ENCODE data around the gene ELAVL1.
"Not testable (repeated sequence)": the region's sequence is repeated elsewhere in the genome, so short reads cannot be mapped to it uniquely, and the experiment has no call there.

Gene ELAVL1

GRCh38 chr19:7919610-7920518 is 85.6 kb downstream of the ELAVL1 start, which contains the start of gene SNAPC2:
Gene SNAPC2, plus strand, starts transcription at chr19:7920338. Its CDS starts 29 bp downstream, at chr19:7920367.
- DNase-seq (ENCODE audit: low read depth) = peak; percentile 76
- TF ChIP-seq CTCF (IDR thresholded peaks at IDR 0.05; ENCODE audit: control insufficient read depth, extremely low read depth, insufficient read depth) = no peak; the same call in 1 of the 2 replicates
- H3K4me3 ChIP-seq (ENCODE audit: low read depth, low read length) = peak within 1 kb of the TSS; percentile 77

- no peak overlapping the region for H3K4me3 ChIP-seq (ENCODE audit: low read depth, low read length)
- no peak for DNase-seq (ENCODE audit: low read depth)
- TF ChIP-seq CTCF (IDR thresholded peaks at IDR 0.05; ENCODE audit: control insufficient read depth, extremely low read depth, insufficient read depth) = no peak
Measured at GRCh38 chr19:7918615-7919421, 86.6 kb downstream of the ELAVL1 start.

GRCh38 chr19:7918062-7918614 is 87.3 kb downstream of the ELAVL1 start:
- not testable (repeated sequence) for DNase-seq (ENCODE audit: low read depth)

GRCh38 chr19:7917267-7918061 is 88.0 kb downstream of the ELAVL1 start:
- H3K4me3 ChIP-seq (ENCODE audit: low read depth, low read length) = peak overlapping the region; percentile 49
- no peak for TF ChIP-seq CTCF (IDR thresholded peaks at IDR 0.05; ENCODE audit: control insufficient read depth, extremely low read depth, insufficient read depth)
- DNase-seq (ENCODE audit: low read depth) = no peak

More at GRCh38 chr19:7918062-7918614, 87.3 kb downstream of the ELAVL1 start:
- not testable (repeated sequence) for H3K4me3 ChIP-seq (ENCODE audit: low read depth, low read length)

GRCh38 chr19:7916955-7917266 is 88.5 kb downstream of the ELAVL1 start:
- peak overlapping the region; percentile 49 for H3K4me3 ChIP-seq (ENCODE audit: low read depth, low read length)
- no peak for TF ChIP-seq CTCF (IDR thresholded peaks at IDR 0.05; ENCODE audit: control insufficient read depth, extremely low read depth, insufficient read depth)
- DNase-seq (ENCODE audit: low read depth) = no peak

GRCh38 chr19:7916103-7916954 is 89.1 kb downstream of the ELAVL1 start:
- no peak for DNase-seq (ENCODE audit: low read depth)
- peak overlapping the region; percentile 49 for H3K4me3 ChIP-seq (ENCODE audit: low read depth, low read length)
- TF ChIP-seq CTCF (IDR thresholded peaks at IDR 0.05; ENCODE audit: control insufficient read depth, extremely low read depth, insufficient read depth) = 0 out of 2 replicates have a peak, but pooled peaks have one; percentile 13

All from LNCaP clone FGC (cell line).